Measurements from ENCODE around the gene FAM53A. TPM values are rescaled to one million over a fixed set of nuclear protein-coding genes. Genes with fewer than 3 reads are reported as not detected.

Gene FAM53A
- total RNA-seq, 1 donor from 2014 or later: 5.2 TPM

DNA sequence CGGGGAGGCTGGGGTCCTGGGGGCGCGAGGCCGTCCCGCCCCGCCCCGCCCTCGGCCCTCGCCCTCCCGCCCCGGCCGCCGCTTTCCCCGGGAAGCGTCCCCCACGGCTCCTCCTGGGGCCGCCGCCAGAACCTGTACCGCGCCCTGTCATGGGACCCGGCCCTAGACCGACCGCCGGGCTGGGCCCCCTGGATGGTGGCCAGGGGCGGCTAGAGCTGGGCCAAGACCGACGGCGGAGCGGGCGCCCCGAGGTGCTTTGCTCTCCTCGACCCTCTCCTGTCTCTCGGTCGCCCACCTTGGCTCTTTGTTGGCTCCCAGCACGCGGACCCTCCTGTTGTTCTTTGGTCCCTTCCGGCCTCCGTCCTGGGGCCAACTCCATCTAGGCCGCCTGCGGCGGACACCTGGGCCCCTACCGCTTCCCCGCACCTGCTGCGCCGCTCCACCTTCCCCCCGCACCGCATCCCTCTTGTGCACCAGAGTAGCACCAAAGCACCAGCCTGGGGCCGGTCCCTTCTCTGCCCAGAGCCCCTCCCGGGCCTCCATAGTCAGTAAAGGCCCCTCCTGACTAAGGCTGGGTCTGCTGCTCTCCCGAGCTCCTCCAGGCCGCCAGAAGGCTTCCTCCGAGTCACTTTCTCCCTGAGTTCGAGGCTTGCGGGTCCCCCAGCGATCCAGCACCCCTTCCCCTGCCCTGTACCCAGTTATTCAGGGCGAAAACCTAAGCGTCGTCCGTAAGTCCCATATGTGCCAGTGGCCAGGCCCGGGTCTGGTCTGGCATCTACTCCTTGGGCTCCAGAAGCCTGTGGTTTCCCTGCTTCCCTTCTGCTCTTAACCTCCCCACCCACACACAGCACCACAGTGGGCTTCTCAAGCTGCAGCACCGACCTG lies 37.8 kb upstream of the FAM53A start:
- DNase-seq (ENCODE audit: low read depth): no peak
- H3K4me3 ChIP-seq (ENCODE audit: low read depth, low read length): peak overlapping the region; percentile 69
- TF ChIP-seq, protein P1, sequence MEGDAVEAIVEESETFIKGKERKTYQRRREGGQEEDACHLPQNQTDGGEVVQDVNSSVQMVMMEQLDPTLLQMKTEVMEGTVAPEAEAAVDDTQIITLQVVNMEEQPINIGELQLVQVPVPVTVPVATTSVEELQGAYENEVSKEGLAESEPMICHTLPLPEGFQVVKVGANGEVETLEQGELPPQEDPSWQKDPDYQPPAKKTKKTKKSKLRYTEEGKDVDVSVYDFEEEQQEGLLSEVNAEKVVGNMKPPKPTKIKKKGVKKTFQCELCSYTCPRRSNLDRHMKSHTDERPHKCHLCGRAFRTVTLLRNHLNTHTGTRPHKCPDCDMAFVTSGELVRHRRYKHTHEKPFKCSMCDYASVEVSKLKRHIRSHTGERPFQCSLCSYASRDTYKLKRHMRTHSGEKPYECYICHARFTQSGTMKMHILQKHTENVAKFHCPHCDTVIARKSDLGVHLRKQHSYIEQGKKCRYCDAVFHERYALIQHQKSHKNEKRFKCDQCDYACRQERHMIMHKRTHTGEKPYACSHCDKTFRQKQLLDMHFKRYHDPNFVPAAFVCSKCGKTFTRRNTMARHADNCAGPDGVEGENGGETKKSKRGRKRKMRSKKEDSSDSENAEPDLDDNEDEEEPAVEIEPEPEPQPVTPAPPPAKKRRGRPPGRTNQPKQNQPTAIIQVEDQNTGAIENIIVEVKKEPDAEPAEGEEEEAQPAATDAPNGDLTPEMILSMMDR (IDR thresholded peaks at IDR 0.05; ENCODE audit: insufficient read depth, low read length, poor library complexity, severe bottlenecking): no peak
- H3K27me3 ChIP-seq (ENCODE audit: control insufficient read depth, insufficient read depth, low read length): no peaks in the 10 kb centered on the region
- no peaks in the 10 kb centered on the region for H3K36me3 ChIP-seq (ENCODE audit: control insufficient read depth, insufficient read depth, low read length)

DNA sequence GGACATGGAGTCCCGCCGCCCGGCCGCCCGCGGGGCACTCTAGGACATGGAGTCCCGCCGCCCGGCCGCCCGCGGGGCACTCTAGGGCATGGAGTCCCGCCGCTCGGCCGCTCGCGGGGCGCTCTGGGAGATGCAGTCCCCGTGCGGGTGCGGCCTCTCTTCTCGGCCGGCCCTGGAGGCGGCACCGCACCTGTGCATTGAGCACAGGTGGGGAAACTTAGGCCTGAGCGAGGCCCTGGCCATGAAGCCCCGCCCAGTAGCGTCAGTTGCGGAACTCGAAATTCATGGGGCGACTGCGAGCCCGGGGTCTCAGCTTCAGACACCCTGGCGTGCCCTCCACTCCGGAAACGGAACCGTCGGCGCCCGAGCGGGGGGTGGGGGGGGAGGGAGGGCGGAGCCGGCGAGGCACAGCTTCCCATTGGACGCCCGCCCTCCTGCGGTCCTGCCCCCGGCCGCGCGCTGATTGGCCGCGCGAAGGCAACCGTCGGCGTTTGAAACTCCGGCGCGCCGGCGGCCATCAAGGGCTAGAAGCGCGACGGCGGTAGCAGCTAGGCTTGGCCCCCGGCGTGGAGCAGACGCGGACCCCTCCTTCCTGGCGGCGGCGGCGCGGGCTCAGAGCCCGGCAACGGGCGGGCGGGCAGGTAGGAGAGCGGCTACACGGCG lies 37.0 kb upstream of the FAM53A start, which contains the start of the genes TACC3 and TMEM129:
Gene TACC3 (plus strand): TSS at position 519 of the 663 bp plus-strand sequence. CDS start 1,901 bp downstream, outside the sequence.
Gene TMEM129 (minus strand): TSS at position 321 of the 663 bp plus-strand sequence. CDS start 486 bp downstream, outside the sequence.
- Histone ChIP-seq H3K4me3 (ENCODE audit: low read depth, low read length) (peak within 1 kb of the TSS; percentile 71), H3K27me3 (ENCODE audit: control insufficient read depth, insufficient read depth, low read length) (no peaks in the 10 kb centered on the region), H3K36me3 (ENCODE audit: control insufficient read depth, insufficient read depth, low read length) (no peaks in the 10 kb centered on the region)
- TF ChIP-seq, protein P1 (IDR thresholded peaks at IDR 0.05; ENCODE audit: insufficient read depth, low read length, poor library complexity, severe bottlenecking): no peak
- peak; percentile 82 for DNase-seq (ENCODE audit: low read depth)

DNA sequence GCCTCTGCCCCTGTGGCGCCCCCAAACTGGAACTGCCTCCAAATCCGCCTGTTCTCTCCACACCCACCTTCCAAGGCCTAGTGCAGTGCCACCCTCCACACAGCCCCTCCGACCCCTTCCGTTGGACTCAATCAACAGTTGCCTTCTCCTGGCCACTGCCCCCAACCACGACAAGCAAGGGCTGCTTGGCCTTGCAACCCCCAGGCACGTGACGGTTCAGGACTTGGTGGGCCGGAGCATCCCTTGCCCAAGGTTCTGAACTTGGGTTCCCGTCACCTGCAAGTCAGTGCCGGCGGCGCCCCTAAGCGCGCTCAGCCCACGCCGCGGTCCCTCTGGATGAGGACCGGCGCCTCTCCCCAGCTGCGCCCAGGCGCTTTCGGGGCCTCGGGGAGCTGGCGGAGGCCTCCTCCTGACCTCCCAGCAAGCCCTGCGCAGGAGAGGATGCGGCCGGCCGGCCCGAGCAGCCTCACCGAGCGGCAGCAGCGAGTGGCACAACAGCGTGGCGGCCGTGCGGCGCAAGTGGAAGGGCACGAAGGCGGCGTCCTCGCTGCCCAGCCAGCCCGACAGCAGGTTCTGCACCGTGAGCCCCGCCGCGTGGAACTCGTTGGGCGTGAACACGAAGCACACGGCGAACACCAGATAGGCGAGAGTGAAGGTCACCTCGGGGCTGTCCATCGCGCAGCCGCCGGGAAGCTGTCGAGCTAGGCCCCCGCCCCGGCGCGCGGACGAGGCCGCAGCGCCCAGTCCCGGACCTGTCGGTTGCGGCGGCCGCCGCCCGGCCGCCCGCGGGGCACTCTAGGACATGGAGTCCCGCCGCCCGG lies 36.3 kb upstream of the FAM53A start:
- no peak for DNase-seq (ENCODE audit: low read depth)
- H3K36me3 ChIP-seq (ENCODE audit: control insufficient read depth, insufficient read depth, low read length): no peaks in the 10 kb centered on the region
- peak overlapping the region; percentile 71 for H3K4me3 ChIP-seq (ENCODE audit: low read depth, low read length)
- H3K27me3 ChIP-seq (ENCODE audit: control insufficient read depth, insufficient read depth, low read length): no peaks in the 10 kb centered on the region
- TF ChIP-seq, protein P1 (IDR thresholded peaks at IDR 0.05; ENCODE audit: insufficient read depth, low read length, poor library complexity, severe bottlenecking): no peak

DNA sequence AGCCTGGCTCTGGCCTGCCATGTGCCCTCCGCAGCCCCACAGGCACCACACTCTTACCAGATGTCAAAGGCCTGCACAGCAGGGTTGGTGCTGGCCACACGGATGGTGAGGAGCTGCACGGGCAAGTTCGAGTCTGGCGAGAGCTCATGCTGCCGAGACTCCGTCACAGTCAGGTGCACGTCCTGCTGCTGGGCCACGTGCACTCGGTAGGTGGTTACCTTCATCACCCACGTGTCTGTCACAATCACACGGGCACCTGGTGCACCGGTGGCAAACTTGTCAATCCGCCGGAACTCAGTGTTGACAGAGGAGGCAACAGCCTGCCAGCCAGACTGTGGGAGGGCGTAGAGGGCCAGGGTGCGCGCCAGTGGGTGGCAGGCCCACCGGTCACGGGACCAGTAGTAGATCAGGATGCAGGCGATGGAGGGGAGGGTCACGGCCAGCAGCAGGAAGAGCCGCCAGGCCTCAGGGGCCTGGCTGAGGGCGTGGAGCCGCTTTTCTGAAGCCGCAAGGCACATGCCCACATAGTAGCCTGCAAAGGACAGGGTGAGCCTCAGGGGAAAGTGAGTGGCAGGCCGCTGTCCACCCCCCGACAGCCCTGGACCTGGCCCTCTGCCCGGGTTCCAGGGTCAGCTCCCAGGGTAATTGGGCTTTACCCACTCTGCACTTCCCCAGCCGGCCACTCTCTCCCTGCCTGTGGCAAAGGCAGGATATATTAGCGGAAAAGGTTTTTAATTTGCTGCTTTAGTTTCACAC lies 34.2 kb upstream of the FAM53A start:
- no peaks in the 10 kb centered on the region for H3K27me3 ChIP-seq (ENCODE audit: control insufficient read depth, insufficient read depth, low read length)
- no peaks in the 10 kb centered on the region for H3K36me3 ChIP-seq (ENCODE audit: control insufficient read depth, insufficient read depth, low read length)
- TF ChIP-seq, protein P1 (IDR thresholded peaks at IDR 0.05; ENCODE audit: insufficient read depth, low read length, poor library complexity, severe bottlenecking): no peak
- no peak for DNase-seq (ENCODE audit: low read depth)
- no peak overlapping the region for H3K4me3 ChIP-seq (ENCODE audit: low read depth, low read length)

Data from kidney epithelial cell (primary cell).